NCI-H187 treated with DMSO at 0.1 percent for 48 hours (cell line): ENCODE measurements around the gene NPPA.
"Not testable (repeated sequence)": the region's sequence is repeated elsewhere in the genome, so short reads cannot be mapped to it uniquely, and the experiment has no call there.

Experiments
- DNase-seq: peaks from one replicate; lab custom pipeline; 2025; lab: John Stamatoyannopoulos, UW

The NPPA gene

GRCh38 chr1:11847667-11848372 is at the start of gene NPPA:
TSS of gene NPPA (minus strand) at chr1:11847783. CDS start at chr1:11847684, 99 bp downstream.
- DNase-seq = peak; percentile 22

GRCh38 chr1:11894501-11894900 is 46.9 kb upstream of the NPPA start:
- DNase-seq = not testable (repeated sequence)

- no peak for DNase-seq
Observed at GRCh38 chr1:11893907-11894251, 46.3 kb upstream of the NPPA start.

- DNase-seq = no peak
Observed at GRCh38 chr1:11891433-11892186, 44.0 kb upstream of the NPPA start.

GRCh38 chr1:11888877-11889208 is 41.3 kb upstream of the NPPA start:
- DNase-seq = no peak

- no peak for DNase-seq
Observed at GRCh38 chr1:11888206-11888876, 40.8 kb upstream of the NPPA start.

GRCh38 chr1:11887666-11888007 is 40.1 kb upstream of the NPPA start:
- no peak for DNase-seq

- no peak for DNase-seq
Observed at GRCh38 chr1:11886986-11887665, 39.5 kb upstream of the NPPA start.

- DNase-seq = no peak
Observed at GRCh38 chr1:11885916-11886315, 38.3 kb upstream of the NPPA start.

GRCh38 chr1:11882814-11883538 is 35.4 kb upstream of the NPPA start:
- DNase-seq = no peak

GRCh38 chr1:11881749-11882441 is 34.3 kb upstream of the NPPA start:
- DNase-seq = no peak

GRCh38 chr1:11880911-11881748 is 33.5 kb upstream of the NPPA start:
- DNase-seq = no peak

GRCh38 chr1:11880181-11880575 is 32.6 kb upstream of the NPPA start:
- DNase-seq = no peak

GRCh38 chr1:11879311-11880180 is 32.0 kb upstream of the NPPA start:
- DNase-seq = no peak

GRCh38 chr1:11878891-11879190 is 31.3 kb upstream of the NPPA start:
- no peak for DNase-seq

GRCh38 chr1:11878081-11878890 is 30.7 kb upstream of the NPPA start:
- no peak for DNase-seq

- no peak for DNase-seq
Observed at GRCh38 chr1:11877074-11877473, 29.5 kb upstream of the NPPA start.

GRCh38 chr1:11875094-11875493 is 27.5 kb upstream of the NPPA start:
- DNase-seq = no peak

GRCh38 chr1:11874624-11875023 is 27.0 kb upstream of the NPPA start:
- no peak for DNase-seq
